Effector memory CD8-positive, alpha-beta T cell (primary cell): ENCODE measurements around the gene DAPK1.

Experiments used
- ATAC-seq: fragments of 150-1000 bp; cut with Tn5 transposase; replicated peaks from 2 replicates; pipeline ENCODE4 v1.10.0; 2021; ENCODE audit warnings: mild to moderate bottlenecking, moderate library complexity
- DNase-seq, 3 experiments: peaks; one replicate each; pipeline ENCODE4 v3.0.0; 2021
- H3K27ac Mint-ChIP-seq, 2 donors: one replicate each; pipeline ENCODE4 v1.8.0; 2022; ENCODE audit warnings: mild to moderate bottlenecking in 2 of 2, mixed read lengths in 2 of 2, moderate library complexity in 2 of 2
- H3K27me3 Mint-ChIP-seq, 2 donors: one replicate each; pipeline ENCODE4 v1.8.0; 2022; ENCODE audit warnings: mixed read lengths in 2 of 2
- H3K36me3 Mint-ChIP-seq: one replicate; pipeline ENCODE4 v1.8.0; 2022; ENCODE audit warnings: mild to moderate bottlenecking, moderate library complexity, mixed read lengths; ENCODE audit not compliant: insufficient read depth
- H3K4me1 Mint-ChIP-seq, 2 donors: one replicate each; pipeline ENCODE4 v1.8.0; 2022; ENCODE audit warnings: low read depth in 2 of 2, mixed read lengths in 2 of 2
- H3K4me3 Mint-ChIP-seq, 2 donors: one replicate each; pipeline ENCODE4 v1.8.0; 2022; ENCODE audit warnings: mild to moderate bottlenecking in 2 of 2, mixed read lengths in 2 of 2, moderate library complexity in 2 of 2
- H3K9me3 Mint-ChIP-seq, 2 donors: one replicate each; pipeline ENCODE4 v1.8.0; 2022; ENCODE audit warnings: mixed read lengths in 2 of 2

Gene DAPK1

DNA sequence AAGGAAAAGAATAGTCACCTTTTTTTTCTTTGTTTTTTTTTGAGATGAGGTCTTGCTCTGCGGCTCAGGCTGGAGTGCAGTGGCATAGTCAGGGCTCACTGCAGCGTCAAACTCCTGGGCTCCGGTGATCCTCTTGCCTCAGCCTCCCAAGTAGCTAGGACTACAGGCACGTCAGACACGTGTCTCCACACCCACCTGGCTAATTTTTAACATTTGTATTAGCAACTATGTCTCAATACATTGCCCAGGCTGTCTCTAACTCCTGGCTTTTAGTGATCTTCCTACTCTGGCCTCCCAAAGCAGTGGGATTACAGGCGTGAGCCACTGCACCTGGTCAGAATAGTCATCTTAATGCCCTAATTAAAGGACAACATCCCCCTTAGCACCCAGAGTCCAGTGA lies 173.8 kb downstream of the DAPK1 start:
- no peaks in the 10 kb centered on the region for H3K4me1 Mint-ChIP-seq
- peaks cover 6 to 31% of the 10 kb centered on the region in 2 donors for H3K27me3 Mint-ChIP-seq
- no peak overlapping the region for H3K27ac Mint-ChIP-seq
- no peaks in the 10 kb centered on the region for H3K36me3 Mint-ChIP-seq
- H3K9me3 Mint-ChIP-seq = no peaks in the 10 kb centered on the region
- no peak overlapping the region for H3K4me3 Mint-ChIP-seq
- ATAC-seq (no peak), DNase-seq (no peak)

DNA sequence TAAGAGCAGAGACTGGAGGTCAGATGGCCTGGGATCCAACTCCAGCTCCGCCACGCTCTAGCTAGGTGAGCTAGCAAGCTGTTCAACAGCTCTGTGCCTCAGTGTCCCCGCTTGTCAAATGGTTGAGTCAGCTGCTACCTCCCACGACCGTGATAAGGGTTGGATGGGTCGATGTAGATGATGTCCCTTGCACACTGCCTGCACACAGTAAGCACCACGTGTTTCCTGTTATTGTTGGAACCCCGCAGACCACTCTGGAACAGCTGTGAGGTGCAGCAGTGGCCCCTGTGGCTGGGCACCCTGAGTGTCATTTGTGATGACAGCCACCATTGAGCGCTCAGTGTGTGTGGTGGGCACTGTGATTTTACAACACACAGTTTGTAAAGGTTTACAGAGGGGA lies 174.3 kb downstream of the DAPK1 start:
- H3K27ac Mint-ChIP-seq = no peak overlapping the region

DNA sequence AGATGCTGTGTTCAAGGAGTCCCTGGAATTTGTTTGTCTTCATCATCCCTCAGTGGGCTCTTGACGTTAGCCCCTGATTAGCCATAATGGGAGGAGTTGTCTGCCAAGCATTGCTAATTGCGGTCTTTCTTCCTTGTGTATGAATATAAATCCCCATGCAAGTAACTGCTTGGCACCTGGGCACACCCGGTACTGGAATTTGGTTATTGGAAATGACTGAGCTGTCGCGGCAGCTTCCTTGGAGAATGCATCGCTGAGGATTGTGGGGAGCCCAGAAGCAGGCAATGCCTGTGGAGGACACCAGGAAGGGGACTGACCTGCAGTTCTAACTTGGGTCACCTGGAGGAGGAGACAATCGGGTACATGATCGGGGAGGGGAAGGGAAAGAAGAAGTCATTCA lies 174.9 kb downstream of the DAPK1 start:
- Mint-ChIP-seq H3K4me3 (no peak overlapping the region), H3K9me3 (no peaks in the 10 kb centered on the region), H3K36me3 (no peaks in the 10 kb centered on the region), H3K27me3 (peaks cover 6 to 31% of the 10 kb centered on the region in 2 donors), H3K4me1 (no peaks in the 10 kb centered on the region), H3K27ac (no peak overlapping the region)
- DNase-seq (no peak), ATAC-seq (no peak)

More for the DNA sequence above, 174.3 kb downstream of the DAPK1 start:
- H3K4me3 Mint-ChIP-seq = no peak overlapping the region
- H3K36me3 Mint-ChIP-seq = no peaks in the 10 kb centered on the region
- peaks cover 6 to 31% of the 10 kb centered on the region in 2 donors for H3K27me3 Mint-ChIP-seq
- H3K9me3 Mint-ChIP-seq = no peaks in the 10 kb centered on the region
- no peak for ATAC-seq
- DNase-seq = no peak
- no peaks in the 10 kb centered on the region for H3K4me1 Mint-ChIP-seq

DNA sequence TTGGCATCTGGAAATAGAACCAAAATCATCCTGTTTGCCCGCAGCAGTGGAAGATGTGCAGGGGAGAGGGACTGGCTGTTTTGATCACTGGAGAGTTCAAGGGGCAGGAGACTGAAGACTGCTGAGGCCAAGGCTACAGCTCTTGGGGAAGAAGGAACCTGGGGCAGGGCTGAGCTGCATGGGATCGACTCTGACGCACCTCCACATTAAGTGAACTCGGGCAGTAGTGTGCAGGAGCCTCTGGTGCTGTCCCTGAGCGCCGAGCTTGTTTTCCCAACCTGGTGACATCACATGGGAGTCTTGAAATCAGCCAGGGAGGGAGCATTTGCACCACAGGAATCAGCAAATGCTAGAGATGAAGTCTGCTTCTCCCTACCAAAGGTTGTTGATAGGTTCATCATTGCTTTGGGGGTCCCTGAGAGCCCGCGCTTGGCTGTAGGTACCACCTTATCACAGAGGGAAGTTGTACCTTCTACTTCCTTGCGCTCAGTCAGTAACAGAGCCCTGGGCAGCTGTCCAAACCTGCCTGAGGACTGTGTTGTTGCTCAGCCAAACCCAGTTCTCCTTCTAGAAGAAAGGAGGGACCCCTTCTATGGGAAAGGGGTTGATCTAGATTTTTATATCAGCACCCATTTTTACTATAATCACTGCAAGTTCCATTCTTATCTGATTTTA lies 175.9 kb downstream of the DAPK1 start:
- H3K27me3 Mint-ChIP-seq = peaks cover 6 to 34% of the 10 kb centered on the region in 2 donors
- no peaks in the 10 kb centered on the region for H3K4me1 Mint-ChIP-seq
- ATAC-seq (no peak), DNase-seq (no peak)
- H3K4me3 Mint-ChIP-seq = no peak overlapping the region
- H3K27ac Mint-ChIP-seq = no peak overlapping the region
- no peaks in the 10 kb centered on the region for H3K9me3 Mint-ChIP-seq
- H3K36me3 Mint-ChIP-seq = no peaks in the 10 kb centered on the region

DNA sequence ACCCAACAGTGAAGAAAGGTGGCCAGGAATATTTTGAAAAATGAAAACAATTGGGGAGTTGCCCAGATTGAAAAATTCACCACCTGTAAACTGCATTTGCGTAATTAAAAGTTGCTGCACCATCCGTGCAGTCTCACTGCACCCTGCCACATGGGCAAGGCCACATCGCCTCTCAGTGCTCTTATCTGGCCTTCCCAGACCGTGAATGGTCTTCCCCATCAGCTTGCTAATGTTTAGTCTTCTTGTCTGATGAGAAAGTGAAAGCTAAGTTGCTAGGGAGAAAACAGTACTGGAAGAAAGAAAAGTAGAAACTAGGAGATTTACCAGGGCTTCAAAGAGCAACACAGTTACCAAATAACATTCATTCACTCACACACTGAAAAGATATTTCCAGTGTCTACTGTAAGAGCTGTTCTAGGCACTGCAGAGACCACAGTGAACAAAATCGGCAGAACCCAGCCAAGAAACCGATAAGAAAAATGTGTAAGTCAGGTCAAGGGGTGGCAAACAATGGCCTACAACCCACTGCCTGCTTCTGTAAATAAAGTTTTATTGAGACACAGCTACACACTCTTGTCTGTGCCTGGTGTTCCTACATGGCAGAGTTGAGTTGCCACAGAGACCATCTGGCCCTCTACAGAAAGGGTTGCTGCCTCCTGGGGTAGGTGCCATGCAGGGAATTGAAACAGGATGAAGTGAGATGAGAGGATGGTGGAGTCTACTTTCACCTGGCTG lies 177.1 kb downstream of the DAPK1 start:
- H3K4me1 Mint-ChIP-seq = no peaks in the 10 kb centered on the region
- no peaks in the 10 kb centered on the region for H3K36me3 Mint-ChIP-seq
- ATAC-seq = no peak
- H3K27me3 Mint-ChIP-seq = peaks cover 10 to 37% of the 10 kb centered on the region in 2 donors
- DNase-seq = no peak
- H3K4me3 Mint-ChIP-seq = no peak overlapping the region
- H3K9me3 Mint-ChIP-seq = no peaks in the 10 kb centered on the region
- H3K27ac Mint-ChIP-seq = no peak overlapping the region

DNA sequence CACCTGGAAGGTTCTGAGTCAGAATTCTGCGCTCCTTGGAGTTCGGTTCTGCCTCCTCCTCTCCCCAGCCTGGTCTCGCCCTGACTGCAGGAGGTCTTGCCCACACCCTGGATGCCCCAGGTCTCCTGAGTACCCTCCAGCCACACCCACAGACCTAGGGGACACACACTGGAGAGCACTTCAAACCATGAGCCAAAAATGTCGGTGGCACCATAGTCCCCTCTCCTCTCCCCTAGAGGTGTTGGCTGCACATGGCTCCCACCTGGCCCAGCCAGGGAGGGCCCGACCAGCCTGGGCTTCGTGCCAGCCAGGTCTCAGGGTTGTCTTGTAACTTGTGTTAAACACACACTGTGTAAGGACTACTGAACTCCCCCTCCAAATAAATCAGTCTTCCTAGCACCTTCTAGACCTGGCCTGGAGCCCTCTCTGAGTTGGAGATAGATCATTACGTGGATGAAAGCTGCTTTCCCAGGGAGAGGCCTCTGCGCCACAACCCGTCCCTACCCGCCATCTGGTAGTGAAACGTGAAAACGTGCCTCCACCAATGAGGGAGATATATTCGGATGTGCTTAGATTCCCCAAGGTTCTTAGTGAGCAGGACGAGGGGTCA lies 178.3 kb downstream of the DAPK1 start:
- H3K27ac Mint-ChIP-seq = no peak overlapping the region
- no peak for ATAC-seq
- no peaks in the 10 kb centered on the region for H3K36me3 Mint-ChIP-seq

DNA sequence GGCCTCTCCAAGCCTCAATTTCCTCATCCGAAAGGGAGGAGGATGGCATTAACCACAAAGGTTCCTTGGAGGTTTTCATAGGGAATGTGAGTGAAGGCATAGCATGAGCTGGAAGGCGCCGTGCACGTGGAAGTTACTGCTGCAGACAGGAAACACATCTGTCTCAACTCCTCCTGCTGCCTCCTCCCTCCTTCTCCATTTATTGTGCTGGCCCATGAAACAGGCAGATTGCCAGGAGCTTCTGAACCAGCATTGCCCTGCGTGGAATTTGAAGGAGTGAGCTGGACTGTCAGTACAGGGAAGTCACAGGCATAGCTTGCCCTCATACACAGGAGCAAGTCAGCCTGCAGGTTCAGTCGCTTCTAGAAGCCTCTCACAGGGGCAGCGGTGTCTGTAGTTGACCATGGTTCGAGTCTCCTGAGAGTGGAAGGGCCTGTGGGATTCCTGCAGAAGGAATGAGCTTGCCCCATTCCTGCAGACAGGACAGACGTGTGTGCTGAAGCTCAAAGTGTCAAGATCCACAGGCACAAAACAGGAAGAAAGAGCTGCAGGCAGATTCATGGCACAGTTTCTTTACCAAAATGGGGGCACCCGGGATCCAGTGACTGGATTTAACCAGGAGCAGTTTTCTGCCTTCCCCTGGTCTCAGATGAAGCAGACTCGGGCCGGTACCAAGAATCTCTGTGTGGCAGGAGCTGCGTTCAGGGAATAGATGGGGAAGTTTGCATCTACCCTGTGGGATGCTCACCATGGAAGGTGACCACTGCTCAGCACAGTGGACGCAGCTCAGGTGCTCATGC lies 179.5 kb downstream of the DAPK1 start:
- H3K27me3 Mint-ChIP-seq = peaks cover 10 to 34% of the 10 kb centered on the region in 2 donors
- H3K36me3 Mint-ChIP-seq = no peaks in the 10 kb centered on the region
- ATAC-seq (no peak), DNase-seq (no peak)
- no peak overlapping the region for H3K4me3 Mint-ChIP-seq
- no peaks in the 10 kb centered on the region for H3K9me3 Mint-ChIP-seq
- no peaks in the 10 kb centered on the region for H3K4me1 Mint-ChIP-seq
- no peak overlapping the region for H3K27ac Mint-ChIP-seq

More for the DNA sequence above, 178.3 kb downstream of the DAPK1 start:
- Mint-ChIP-seq H3K4me1 (no peaks in the 10 kb centered on the region), H3K4me3 (no peak overlapping the region), H3K9me3 (no peaks in the 10 kb centered on the region), H3K27me3 (peaks cover 10 to 37% of the 10 kb centered on the region in 2 donors)
- DNase-seq = no peak

DNA sequence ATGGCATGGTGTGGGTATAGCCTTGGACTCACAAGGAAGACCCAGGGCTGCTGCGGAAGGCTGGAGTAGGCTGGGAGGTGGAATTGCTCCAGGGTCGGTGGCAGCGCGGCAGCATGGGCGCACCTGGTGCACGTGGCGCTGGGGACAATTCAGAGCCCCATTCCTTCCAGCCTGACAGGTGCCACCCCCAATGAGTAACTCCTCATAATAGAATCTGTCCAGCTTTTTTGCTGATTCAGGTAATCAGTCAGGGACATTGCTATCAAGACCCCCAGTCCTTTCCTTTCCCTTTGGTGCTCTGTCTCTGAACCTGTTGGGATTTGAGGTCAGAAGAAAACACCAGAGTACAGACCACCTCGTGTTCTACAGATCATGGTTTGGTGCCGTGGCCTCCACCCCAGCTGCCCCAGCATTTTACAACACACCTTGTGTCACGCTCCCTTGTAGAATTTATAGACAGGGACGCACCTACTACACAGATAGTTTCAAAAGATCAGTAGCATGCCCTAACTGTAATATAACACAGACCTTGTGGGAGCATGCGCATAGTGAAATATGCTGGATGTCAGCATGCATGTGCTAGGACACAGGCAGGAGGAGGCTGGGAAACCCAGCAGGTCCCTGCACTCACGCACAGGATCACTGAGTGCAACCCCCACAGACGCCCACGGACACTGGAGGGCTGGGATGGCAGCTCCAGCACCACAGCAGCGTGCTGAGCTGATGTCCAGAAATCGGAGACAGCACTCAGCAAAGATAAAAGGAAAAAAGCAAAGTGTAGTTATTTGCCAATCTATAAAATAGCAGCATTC lies 180.3 kb downstream of the DAPK1 start:
- Mint-ChIP-seq H3K4me3 (no peak overlapping the region), H3K4me1 (no peaks in the 10 kb centered on the region), H3K27me3 (peaks cover 10 to 28% of the 10 kb centered on the region in 2 donors), H3K36me3 (no peaks in the 10 kb centered on the region), H3K27ac (no peak overlapping the region), H3K9me3 (no peaks in the 10 kb centered on the region)
- no peak for DNase-seq
- ATAC-seq = no peak

DNA sequence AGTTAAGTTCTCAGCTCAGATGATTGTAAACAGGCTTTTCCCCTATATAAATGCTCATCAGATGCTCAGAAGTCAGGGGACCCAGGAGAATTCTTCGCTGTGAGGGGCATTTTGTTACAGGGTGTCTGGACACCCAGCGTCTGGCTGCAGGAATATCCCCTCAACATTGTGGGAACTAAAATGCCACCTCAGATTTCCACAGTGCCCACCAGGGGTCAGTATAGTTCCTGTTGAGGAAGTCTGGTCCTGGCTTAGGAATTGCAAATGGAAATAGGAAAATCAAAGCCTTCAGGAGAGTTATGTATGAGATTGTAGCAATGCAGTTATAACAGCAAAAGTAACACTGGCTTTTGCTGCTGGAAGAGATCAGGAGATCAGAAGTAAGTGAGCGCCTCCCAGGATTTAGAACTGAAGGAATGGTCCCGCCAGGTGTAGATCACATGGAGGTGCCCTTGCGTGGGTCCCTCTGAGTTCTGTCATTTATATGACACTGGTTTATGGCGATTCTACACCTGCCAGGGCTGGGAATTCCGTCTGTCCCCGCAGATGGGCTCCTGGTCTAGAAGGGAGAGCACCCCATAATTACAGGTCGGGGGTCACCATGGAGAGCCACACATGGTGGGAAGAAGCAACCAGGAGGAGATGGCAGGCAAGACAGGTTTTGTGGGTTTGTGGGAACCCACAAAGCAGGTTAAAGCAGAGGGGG lies 181.1 kb downstream of the DAPK1 start:
- no peaks in the 10 kb centered on the region for H3K4me1 Mint-ChIP-seq
- H3K9me3 Mint-ChIP-seq = no peaks in the 10 kb centered on the region
- DNase-seq (no peak), ATAC-seq (no peak)
- H3K36me3 Mint-ChIP-seq = no peaks in the 10 kb centered on the region
- no peak overlapping the region for H3K4me3 Mint-ChIP-seq
- peaks cover 4 to 21% of the 10 kb centered on the region in 2 donors for H3K27me3 Mint-ChIP-seq
- no peak overlapping the region for H3K27ac Mint-ChIP-seq

DNA sequence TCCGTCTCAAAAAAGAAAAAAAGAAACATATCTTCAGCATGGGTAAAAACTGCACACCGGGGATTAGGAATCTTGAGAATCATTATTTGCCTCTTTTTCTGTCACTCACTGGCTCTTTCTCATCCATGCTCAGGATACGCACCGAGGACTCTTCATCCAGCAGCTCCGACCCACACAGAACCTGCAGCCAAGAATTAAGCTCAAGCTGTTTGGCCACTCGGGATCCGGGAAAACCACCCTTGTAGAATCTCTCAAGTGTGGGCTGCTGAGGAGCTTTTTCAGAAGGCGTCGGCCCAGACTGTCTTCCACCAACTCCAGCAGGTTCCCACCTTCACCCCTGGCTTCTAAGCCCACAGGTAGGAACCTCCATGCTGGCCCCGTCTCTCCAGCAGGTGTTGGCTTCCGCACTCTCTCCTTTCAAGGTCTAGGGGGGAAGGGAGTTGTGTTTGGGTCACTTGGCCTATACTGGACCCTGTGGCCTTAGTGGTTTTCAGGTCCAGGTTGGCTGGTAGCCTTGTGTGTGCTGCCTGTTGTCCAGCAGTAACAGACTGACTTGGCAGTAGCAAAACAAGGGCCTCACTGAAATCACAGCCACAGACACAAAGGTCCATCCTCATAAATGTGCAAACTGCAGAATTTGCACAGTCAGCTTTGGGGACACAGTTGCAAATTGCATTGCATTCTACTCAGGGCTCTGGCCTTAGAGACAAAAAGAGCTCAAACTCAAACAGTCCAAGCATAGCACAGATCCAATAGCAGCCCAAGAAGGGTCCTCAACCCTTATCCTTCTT lies 183.8 kb downstream of the DAPK1 start:
- Mint-ChIP-seq H3K27me3 (peaks cover 4 to 19% of the 10 kb centered on the region in 2 donors), H3K9me3 (no peaks in the 10 kb centered on the region)

DNA sequence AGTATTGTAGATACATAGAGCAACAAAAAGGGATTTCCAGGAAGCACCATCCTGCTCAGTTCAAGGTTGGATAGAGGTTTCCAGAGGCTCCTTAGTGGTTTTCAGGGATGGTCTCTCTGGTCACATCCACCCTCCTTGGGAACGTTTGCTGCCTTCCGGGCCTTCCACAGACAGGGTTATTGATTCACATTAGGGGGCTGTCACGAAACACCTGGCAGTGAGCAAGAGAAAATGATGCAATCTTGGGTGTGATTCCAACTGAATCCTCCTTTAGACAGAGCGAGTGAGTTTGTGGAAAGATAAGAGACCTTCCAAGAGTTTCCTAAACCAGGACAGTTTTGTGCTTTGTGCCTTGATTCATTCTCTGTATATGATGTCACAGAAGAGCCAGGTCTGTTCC lies 184.4 kb downstream of the DAPK1 start:
- ATAC-seq = no peak
- no peak for DNase-seq
- Mint-ChIP-seq H3K27ac (no peak overlapping the region), H3K4me1 (peaks cover 0 to 6% of the 10 kb centered on the region in 2 donors), H3K9me3 (no peaks in the 10 kb centered on the region), H3K27me3 (peaks cover 4 to 19% of the 10 kb centered on the region in 2 donors), H3K36me3 (no peaks in the 10 kb centered on the region), H3K4me3 (no peak overlapping the region)

More for the DNA sequence above, 183.8 kb downstream of the DAPK1 start:
- Mint-ChIP-seq H3K4me3 (no peak overlapping the region), H3K4me1 (peaks cover 0 to 6% of the 10 kb centered on the region in 2 donors), H3K27ac (no peak overlapping the region), H3K36me3 (no peaks in the 10 kb centered on the region)
- ATAC-seq = no peak
- DNase-seq = no peak

DNA sequence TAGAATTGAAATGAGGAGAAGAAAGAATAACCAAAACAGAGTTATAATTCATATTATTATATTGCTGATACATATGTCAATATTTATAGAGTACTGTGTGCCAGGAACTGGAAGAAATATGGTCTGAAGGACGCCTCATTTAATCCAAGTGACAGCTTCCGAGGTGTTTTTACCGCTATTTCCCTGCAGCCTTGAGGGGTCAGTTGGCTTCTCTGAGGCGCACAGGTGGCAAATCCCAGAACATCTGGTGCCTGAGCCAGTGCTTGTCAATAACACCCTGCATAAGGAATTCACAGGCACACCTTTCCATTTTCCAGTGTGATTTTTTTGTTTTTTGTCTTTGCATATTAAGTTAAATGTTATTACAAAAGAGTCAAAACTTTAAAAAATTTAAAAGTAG lies 185.0 kb downstream of the DAPK1 start:
- no peak overlapping the region for H3K4me3 Mint-ChIP-seq
- H3K27me3 Mint-ChIP-seq = peaks cover 4 to 19% of the 10 kb centered on the region in 2 donors
- ATAC-seq (no peak), DNase-seq (no peak)
- peaks cover 0 to 6% of the 10 kb centered on the region in 2 donors for H3K4me1 Mint-ChIP-seq
- no peaks in the 10 kb centered on the region for H3K36me3 Mint-ChIP-seq
- H3K27ac Mint-ChIP-seq = no peak overlapping the region
- H3K9me3 Mint-ChIP-seq = no peaks in the 10 kb centered on the region
